ENCODE results near the gene PYROXD2. TPM values are rescaled to one million over a fixed set of nuclear protein-coding genes. Genes with fewer than 3 reads are reported as not detected.

Gene PYROXD2
- total RNA-seq, 2 experiments from 2014 or later: 8.5 to 9.8 TPM

- H3K4me1 Mint-ChIP-seq (ENCODE audit: low read depth): peaks cover 19% of the 10 kb centered on the region
- CTCF ChIA-PET: no interaction called here
- no peak overlapping the region for H3K4me3 Mint-ChIP-seq
- no peak overlapping the region for H3K27ac ChIP-seq (ENCODE audit: low read depth in 1 of 2, low read length in 2 of 2)
- H3K27ac Mint-ChIP-seq: no peak overlapping the region
- H3K27me3 ChIP-seq (ENCODE audit: control insufficient read depth in 1 of 2, insufficient read depth in 2 of 2, low read length in 2 of 2): no peaks in the 10 kb centered on the region
- H3K9me3 ChIP-seq (ENCODE audit: control insufficient read depth in 1 of 2, insufficient read depth in 1 of 2, low read length in 2 of 2): no peaks in the 10 kb centered on the region
- no peak for ATAC-seq (ENCODE audit: poor library complexity)
- no peak for DNase-seq
- POLR2A ChIA-PET: no interaction called here
- intact Hi-C loops (cut with DNase I, micrococcal nuclease): no loop called here
- no peak overlapping the region for H3K4me3 ChIP-seq (ENCODE audit: low read length)
- H3K4me1 ChIP-seq (ENCODE audit: insufficient read depth, low read length): peaks cover 27% of the 10 kb centered on the region
- H3K9me3 Mint-ChIP-seq: no peaks in the 10 kb centered on the region
- H3K27me3 Mint-ChIP-seq: no peaks in the 10 kb centered on the region
- peaks cover 9% of the 10 kb centered on the region for H3K36me3 Mint-ChIP-seq (ENCODE audit: low read depth)
- H3K36me3 ChIP-seq (ENCODE audit: insufficient read depth, low read length): peaks cover 6% of the 10 kb centered on the region
- no peak for TF ChIP-seq CTCF (IDR thresholded peaks at IDR 0.05)
Observed at GRCh38 chr10:98390406-98390805, 24.6 kb downstream of the PYROXD2 start.

- Mint-ChIP-seq H3K4me3 (no peak overlapping the region), H3K27ac (no peak overlapping the region), H3K4me1 (ENCODE audit: low read depth) (peaks cover 19% of the 10 kb centered on the region), H3K27me3 (no peaks in the 10 kb centered on the region), H3K36me3 (ENCODE audit: low read depth) (peaks cover 10% of the 10 kb centered on the region), H3K9me3 (no peaks in the 10 kb centered on the region)
- ChIA-PET CTCF (no interaction called here), POLR2A (no interaction called here)
- Histone ChIP-seq H3K36me3 (ENCODE audit: insufficient read depth, low read length) (peaks cover 8% of the 10 kb centered on the region), H3K4me1 (ENCODE audit: insufficient read depth, low read length) (peaks cover 27% of the 10 kb centered on the region), H3K27me3 (ENCODE audit: control insufficient read depth in 1 of 2, insufficient read depth in 2 of 2, low read length in 2 of 2) (no peaks in the 10 kb centered on the region), H3K27ac (ENCODE audit: low read depth in 1 of 2, low read length in 2 of 2) (no peak overlapping the region), H3K9me3 (ENCODE audit: control insufficient read depth in 1 of 2, insufficient read depth in 1 of 2, low read length in 2 of 2) (no peaks in the 10 kb centered on the region), H3K4me3 (ENCODE audit: low read length) (no peak overlapping the region)
- no peak for TF ChIP-seq CTCF (IDR thresholded peaks at IDR 0.05)
- ATAC-seq (ENCODE audit: poor library complexity): no peak
- no peak for DNase-seq
- intact Hi-C loops (cut with DNase I, micrococcal nuclease): no loop called here
Observed at GRCh38 chr10:98389398-98389797, 25.6 kb downstream of the PYROXD2 start.

- ChIA-PET CTCF (no interaction called here), POLR2A (no interaction called here)
- intact Hi-C loops (cut with DNase I, micrococcal nuclease): no loop called here
- no peak overlapping the region for H3K27ac Mint-ChIP-seq
- no peaks in the 10 kb centered on the region for H3K27me3 Mint-ChIP-seq
- H3K4me3 Mint-ChIP-seq: no peak overlapping the region
- Histone ChIP-seq H3K9me3 (ENCODE audit: control insufficient read depth in 1 of 2, insufficient read depth in 1 of 2, low read length in 2 of 2) (no peaks in the 10 kb centered on the region), H3K4me1 (ENCODE audit: insufficient read depth, low read length) (peaks cover 27% of the 10 kb centered on the region), H3K27me3 (ENCODE audit: control insufficient read depth in 1 of 2, insufficient read depth in 2 of 2, low read length in 2 of 2) (no peaks in the 10 kb centered on the region), H3K36me3 (ENCODE audit: insufficient read depth, low read length) (peaks cover 10% of the 10 kb centered on the region), H3K27ac (ENCODE audit: low read depth in 1 of 2, low read length in 2 of 2) (no peak overlapping the region), H3K4me3 (ENCODE audit: low read length) (no peak overlapping the region)
- H3K9me3 Mint-ChIP-seq: no peaks in the 10 kb centered on the region
- ATAC-seq (ENCODE audit: poor library complexity) (no peak), DNase-seq (no peak)
- peaks cover 12% of the 10 kb centered on the region for H3K36me3 Mint-ChIP-seq (ENCODE audit: low read depth)
- TF ChIP-seq CTCF (IDR thresholded peaks at IDR 0.05): no peak
- peaks cover 19% of the 10 kb centered on the region for H3K4me1 Mint-ChIP-seq (ENCODE audit: low read depth)
Observed at GRCh38 chr10:98388101-98388655, 26.8 kb downstream of the PYROXD2 start.
